GM13977 (cell line): ENCODE measurements around the gene PHRF1.

ENCODE experiments used
- DNase-seq: peaks from one replicate; pipeline ENCODE4 v3.0.0; 2012; ENCODE audit warnings: low spot score
- CTCF ChIP-seq: IDR thresholded peaks from 2 replicates; pipeline ENCODE4 v1.5.1; 2012; ENCODE audit warnings: mild to moderate bottlenecking, control low read depth; ENCODE audit not compliant: insufficient read depth; ENCODE audit errors: extremely low read depth, missing control alignments
- in situ Hi-C: fragments of 300-500 bp; cut with MboI; formaldehyde crosslinking; loops from one replicate; pipeline ENCODE4 v1.12.0; 2022; ENCODE audit warnings: low sequenced_read_pairs, low pct_unique_long_range_greater_than_20kb, mixed read lengths, inconsistent platforms; ENCODE audit not compliant: unreplicated experiment

Gene PHRF1

GRCh38 chr11:614623-615503 lies 38.6 kb downstream of the PHRF1 start:
- no peak for DNase-seq
- TF ChIP-seq CTCF = no peak
- in situ Hi-C loops = no loop called here

DNA sequence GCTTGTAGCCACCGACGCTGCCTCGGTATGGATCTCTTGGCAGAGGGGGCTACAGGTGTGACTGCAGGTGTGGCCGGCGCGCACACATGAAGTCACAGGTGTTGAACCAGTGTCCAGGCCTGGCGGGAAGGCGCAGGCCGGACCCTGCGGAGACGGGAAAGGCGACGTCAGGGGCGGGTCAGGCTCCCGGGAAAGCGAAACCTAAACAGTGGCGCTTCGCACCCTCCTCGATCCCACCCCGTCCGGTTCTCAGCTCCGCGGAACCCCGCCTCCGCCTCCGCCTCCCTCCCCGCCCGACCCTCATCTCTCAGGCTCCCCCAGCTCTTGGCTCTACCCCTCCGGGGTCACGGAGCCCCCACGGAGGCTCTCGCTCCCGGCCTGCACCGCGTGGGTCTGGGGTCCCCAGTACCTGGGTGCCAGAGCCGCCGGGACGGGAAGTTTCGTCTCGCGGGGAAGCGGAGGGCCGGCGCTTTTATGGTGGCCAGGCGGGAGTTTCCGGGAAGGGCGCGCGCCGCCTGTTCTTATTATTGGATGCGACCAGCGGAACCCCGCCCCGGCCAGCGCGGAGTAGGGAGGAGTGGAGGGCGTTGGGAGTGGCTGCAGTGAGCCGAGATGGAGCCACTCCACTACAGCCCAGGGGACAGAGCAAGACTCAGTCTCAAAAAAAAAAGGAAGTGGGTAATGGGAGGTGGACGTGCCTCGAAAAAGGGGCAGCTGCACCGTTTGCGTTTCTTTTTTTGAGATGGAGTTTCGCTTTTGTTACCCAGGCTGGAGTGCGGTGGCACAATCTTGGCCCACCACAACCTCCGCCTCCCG lies 39.4 kb downstream of the PHRF1 start, which contains the start of gene IRF7:
IRF7 (minus strand) TSS at position 447 of the 816 bp plus-strand sequence. CDS start 586 bp downstream, outside the sequence.
- in situ Hi-C loops = no loop called here
- no peak for TF ChIP-seq CTCF
- peak; percentile 98 for DNase-seq

GRCh38 chr11:616320-617198 lies 40.3 kb downstream of the PHRF1 start:
- TF ChIP-seq CTCF = no peak
- in situ Hi-C loops = no loop called here
- no peak for DNase-seq

GRCh38 chr11:617199-617911 lies 41.1 kb downstream of the PHRF1 start:
- no peak for TF ChIP-seq CTCF
- DNase-seq = no peak
- in situ Hi-C loops = no loop called here

- no peak for DNase-seq
- no peak for TF ChIP-seq CTCF
- in situ Hi-C loops = no loop called here
These were observed 41.8 kb downstream of the PHRF1 start for GRCh38 chr11:617912-618682.
